H9 (cell line): ENCODE results near the gene RALBP1. TPM values are rescaled to one million over a fixed set of nuclear protein-coding genes. Genes with fewer than 3 reads are reported as not detected.

Source experiments
- DNase-seq: peaks from one replicate; pipeline ENCODE4 v3.0.0-alpha.2; 2017
- H2AFZ ChIP-seq: one replicate; pipeline ENCODE4 v1.6.1; 2013; ENCODE audit warnings: mild to moderate bottlenecking, low read length, control low read depth, moderate library complexity
- H2AK5ac ChIP-seq: 2 replicates; pipeline ENCODE4 v1.6.1; 2013; ENCODE audit warnings: low read length, control low read depth, mixed read lengths; ENCODE audit not compliant: insufficient read length
- H2BK120ac ChIP-seq: one replicate; pipeline ENCODE4 v1.6.1; 2013; ENCODE audit warnings: low read depth, mild to moderate bottlenecking, low read length, control low read depth, inconsistent platforms; ENCODE audit not compliant: poor library complexity, severe bottlenecking
- H2BK12ac ChIP-seq: 2 replicates; pipeline ENCODE4 v1.6.1; 2013; ENCODE audit warnings: low read length, control low read depth, mixed read lengths, low read depth; ENCODE audit not compliant: insufficient read length
- H2BK15ac ChIP-seq: 2 replicates; pipeline ENCODE4 v1.6.1; 2013; ENCODE audit warnings: low read depth, low read length, control low read depth
- H2BK20ac ChIP-seq: one replicate; pipeline ENCODE4 v1.6.1; 2013; ENCODE audit warnings: low read depth, mild to moderate bottlenecking, low read length, control low read depth, inconsistent platforms; ENCODE audit not compliant: poor library complexity, severe bottlenecking
- H2BK5ac ChIP-seq: 2 replicates; pipeline ENCODE4 v1.6.1; 2013; ENCODE audit warnings: low read length, control low read depth, mixed read lengths; ENCODE audit not compliant: insufficient read length
- H3K14ac ChIP-seq: 2 replicates; pipeline ENCODE4 v1.6.1; 2013; ENCODE audit warnings: low read length, control low read depth; ENCODE audit not compliant: insufficient read depth
- H3K18ac ChIP-seq: 2 replicates; pipeline ENCODE4 v1.6.1; 2013; ENCODE audit warnings: low read depth, mild to moderate bottlenecking, mixed read lengths, low read length, control low read depth; ENCODE audit not compliant: insufficient read length
- H3K23ac ChIP-seq: 2 replicates; pipeline ENCODE4 v1.6.1; 2013; ENCODE audit warnings: low read length, control low read depth, mixed read lengths, low read depth; ENCODE audit not compliant: insufficient read length
- H3K23me2 ChIP-seq: 2 replicates; pipeline ENCODE4 v1.6.1; 2013; ENCODE audit warnings: low read depth, mild to moderate bottlenecking, mixed read lengths, low read length, control low read depth; ENCODE audit not compliant: insufficient read length, poor library complexity, severe bottlenecking
- H3K27ac ChIP-seq: 2 replicates; pipeline ENCODE4 v1.5.1; 2013; ENCODE audit warnings: low read length, control low read depth, mixed read lengths, low read depth; ENCODE audit not compliant: insufficient read length
- H3K27me3 ChIP-seq: 2 replicates; pipeline ENCODE4 v1.6.1; 2013; ENCODE audit warnings: low read length, control low read depth, inconsistent platforms; ENCODE audit not compliant: insufficient read depth
- H3K4ac ChIP-seq: 2 replicates; pipeline ENCODE4 v1.6.1; 2013; ENCODE audit warnings: low read depth, mild to moderate bottlenecking, control low read depth, inconsistent platforms, low read length, moderate library complexity
- H3K4me1 ChIP-seq: 2 replicates; pipeline ENCODE4 v1.6.1; 2013; ENCODE audit warnings: low read length, control low read depth, inconsistent platforms; ENCODE audit not compliant: insufficient read depth
- H3K4me2 ChIP-seq: 2 replicates; pipeline ENCODE4 v1.6.1; 2013; ENCODE audit warnings: low read length, control low read depth, mixed read lengths; ENCODE audit not compliant: insufficient read length, insufficient read depth
- H3K56ac ChIP-seq: 2 replicates; pipeline ENCODE4 v1.6.1; 2013; ENCODE audit warnings: low read depth, mild to moderate bottlenecking, mixed read lengths, low read length, control low read depth; ENCODE audit not compliant: insufficient read length
- H3K79me1 ChIP-seq: 2 replicates; pipeline ENCODE4 v1.6.1; 2013; ENCODE audit warnings: low read depth, mild to moderate bottlenecking, moderate library complexity, low read length, control low read depth, inconsistent platforms; ENCODE audit not compliant: insufficient read depth, poor library complexity, severe bottlenecking
- H3K79me2 ChIP-seq: 2 replicates; pipeline ENCODE4 v1.6.1; 2013; ENCODE audit warnings: low read length, control low read depth, inconsistent platforms; ENCODE audit not compliant: insufficient read depth
- H3K9ac ChIP-seq: 2 replicates; pipeline ENCODE4 v1.6.1; 2013; ENCODE audit warnings: low read length, control low read depth, mixed read lengths; ENCODE audit not compliant: insufficient read length; ENCODE audit errors: extremely low read depth
- H3K9me3 ChIP-seq: one replicate; pipeline ENCODE4 v1.6.1; 2013; ENCODE audit warnings: low read depth, low read length, inconsistent platforms; ENCODE audit not compliant: control insufficient read depth
- H3T11ph ChIP-seq: one replicate; pipeline ENCODE4 v1.6.1; 2013; ENCODE audit warnings: mild to moderate bottlenecking, low read length, control low read depth, inconsistent platforms
- H4K20me1 ChIP-seq: one replicate; pipeline ENCODE4 v1.6.1; 2013; ENCODE audit not compliant: control insufficient read depth, insufficient read length, insufficient read depth
- H4K5ac ChIP-seq: 2 replicates; pipeline ENCODE4 v1.6.1; 2013; ENCODE audit warnings: low read depth, mild to moderate bottlenecking, mixed read lengths, low read length, control low read depth; ENCODE audit not compliant: insufficient read length
- H4K8ac ChIP-seq: replicated peaks from 2 replicates; pipeline ENCODE4 v1.6.1; 2013; ENCODE audit warnings: low read length, control low read depth, mixed read lengths, low read depth; ENCODE audit not compliant: insufficient read length
- H4K91ac ChIP-seq: 2 replicates; pipeline ENCODE4 v1.6.1; 2013; ENCODE audit warnings: low read depth, mild to moderate bottlenecking, moderate library complexity, mixed read lengths, low read length, control low read depth; ENCODE audit not compliant: insufficient read length
- H3K27ac Mint-ChIP-seq, 3 experiments: 2 replicates in 2 of 3; 3 replicates in 1 of 3; pipeline ENCODE4 v1.8.0; 2020 to 2021; ENCODE audit warnings: mixed read lengths in 3 of 3, mild to moderate bottlenecking in 1 of 3, moderate library complexity in 1 of 3
- H3K27me3 Mint-ChIP-seq: 2 replicates; pipeline ENCODE4 v1.8.0; 2021; ENCODE audit warnings: low read depth, mild to moderate bottlenecking, moderate library complexity, mixed read lengths
- H3K36me3 Mint-ChIP-seq, 3 experiments: 2 replicates in 2 of 3; 3 replicates in 1 of 3; pipeline ENCODE4 v1.8.0; 2020 to 2021; ENCODE audit warnings: low read depth in 3 of 3, mixed read lengths in 3 of 3; ENCODE audit not compliant: insufficient read depth in 1 of 3
- H3K4me1 Mint-ChIP-seq, 2 experiments: 2 replicates each; pipeline ENCODE4 v1.8.0; 2020; ENCODE audit warnings: mixed read lengths in 2 of 2
- H3K4me3 Mint-ChIP-seq, 2 experiments: 2 replicates in 1 of 2; 3 replicates in 1 of 2; pipeline ENCODE4 v1.8.0; 2020 to 2021; ENCODE audit warnings: mild to moderate bottlenecking in 2 of 2, mixed read lengths in 2 of 2, moderate library complexity in 1 of 2
- H3K9me3 Mint-ChIP-seq, 2 experiments: 2 replicates in 1 of 2; 3 replicates in 1 of 2; pipeline ENCODE4 v1.8.0; 2020; ENCODE audit warnings: mild to moderate bottlenecking in 2 of 2, mixed read lengths in 2 of 2, moderate library complexity in 1 of 2
- WGBS: extraction: QIAGEN DNeasy Blood & Tissue Kit; methylation state at CpG from one replicate; pipeline ENCODE4 v1.1.7; 2013; ENCODE audit warnings: missing lambda C conversion rate, low lambda C conversion rate, mixed read lengths; ENCODE audit not compliant: insufficient read length; ENCODE audit errors: extremely low coverage; 5-methylcytosine and 5-hydroxymethylcytosine counted together
- total RNA-seq: library from RNA; stranded (reverse); gene quantifications from 2 replicates; pipeline ENCODE4 v1.2.1, GENCODE V29; 2021
- TF ChIP-seq, protein P1 (sequence below): fragments of 200-600 bp; sonication (generic); conservative IDR thresholded peaks from 3 replicates; pipeline ENCODE4 v1.8.0; 2021; ENCODE audit warnings: antibody characterized with exemption, mild to moderate bottlenecking

Gene RALBP1
- total RNA-seq, 1 experiment from 2014 or later, result 51.0 TPM

DNA sequence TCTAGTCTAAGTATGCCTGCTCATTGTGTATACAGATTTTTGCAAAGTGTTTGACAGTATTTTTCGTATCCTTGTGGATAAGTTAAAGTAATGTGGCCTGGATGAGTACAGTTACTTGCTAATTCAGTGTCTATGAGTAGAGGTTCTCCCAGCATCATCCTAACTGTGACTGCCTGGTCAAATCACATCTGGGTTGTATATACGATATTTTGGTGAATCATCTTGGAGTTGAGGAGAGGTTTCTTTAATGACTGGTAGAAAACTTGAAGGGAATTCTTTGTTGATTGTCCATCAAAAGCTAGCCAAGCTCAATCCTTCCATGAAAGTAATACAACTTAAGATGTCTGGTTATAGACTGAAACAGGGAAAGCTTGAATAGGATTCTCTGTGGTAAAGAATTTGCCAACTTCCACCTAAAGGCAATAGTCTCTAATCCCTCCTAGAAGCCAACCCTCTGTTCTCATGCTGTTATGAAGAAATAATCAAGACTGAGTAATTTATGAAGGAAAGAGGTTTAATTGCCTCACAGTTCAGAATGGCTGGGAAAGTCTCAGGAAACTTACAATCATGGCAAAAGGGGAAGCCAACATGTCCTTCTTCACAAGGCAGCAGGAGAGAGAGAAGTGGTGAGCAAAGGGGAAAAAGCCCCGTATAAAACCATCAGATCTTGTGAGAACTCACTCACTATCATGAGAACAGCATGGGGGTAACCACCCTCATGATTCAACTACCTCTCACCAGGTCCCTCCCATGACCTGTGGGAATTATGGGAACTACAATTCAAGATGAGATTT lies 19.4 kb upstream of the RALBP1 start:
- Histone ChIP-seq H3K18ac (no peak overlapping the region), H2BK5ac (no peak overlapping the region), H3K23ac (no peak overlapping the region), H4K8ac (no peak overlapping the region), H3K14ac (no peak overlapping the region), H4K20me1 (no peaks in the 10 kb centered on the region), H3K56ac (no peak overlapping the region), H3K4ac (no peak overlapping the region), H4K5ac (no peak overlapping the region), H2BK120ac (no peak overlapping the region), H3K27me3 (no peaks in the 10 kb centered on the region), H3K4me1 (no peaks in the 10 kb centered on the region), H3K4me2 (no peak overlapping the region), H2BK15ac (no peak overlapping the region), H3K79me2 (no peaks in the 10 kb centered on the region), H3K9ac (no peak overlapping the region), H3K9me3 (no peaks in the 10 kb centered on the region), H3K79me1 (no peaks in the 10 kb centered on the region), H2AK5ac (no peak overlapping the region), H2BK20ac (no peak overlapping the region), H4K91ac (no peak overlapping the region), H2AFZ (no peak overlapping the region), H3T11ph (no peak overlapping the region), H3K27ac (no peak overlapping the region), H3K23me2 (no peaks in the 10 kb centered on the region), H2BK12ac (no peak overlapping the region)
- Mint-ChIP-seq H3K4me1 (peaks cover 7 to 8% of the 10 kb centered on the region in 2 experiments), H3K4me3 (no peak overlapping the region), H3K27me3 (no peaks in the 10 kb centered on the region; the same call in 1 of the 2 replicates), H3K9me3 (peaks cover 8 to 9% of the 10 kb centered on the region in 2 experiments; a peak in 4 of 5 replicates), H3K27ac (no peak overlapping the region), H3K36me3 (peaks cover 0 to 15% (median 2%) of the 10 kb centered on the region in 3 experiments; a peak in 3 of 7 replicates)
- TF ChIP-seq, protein P1, sequence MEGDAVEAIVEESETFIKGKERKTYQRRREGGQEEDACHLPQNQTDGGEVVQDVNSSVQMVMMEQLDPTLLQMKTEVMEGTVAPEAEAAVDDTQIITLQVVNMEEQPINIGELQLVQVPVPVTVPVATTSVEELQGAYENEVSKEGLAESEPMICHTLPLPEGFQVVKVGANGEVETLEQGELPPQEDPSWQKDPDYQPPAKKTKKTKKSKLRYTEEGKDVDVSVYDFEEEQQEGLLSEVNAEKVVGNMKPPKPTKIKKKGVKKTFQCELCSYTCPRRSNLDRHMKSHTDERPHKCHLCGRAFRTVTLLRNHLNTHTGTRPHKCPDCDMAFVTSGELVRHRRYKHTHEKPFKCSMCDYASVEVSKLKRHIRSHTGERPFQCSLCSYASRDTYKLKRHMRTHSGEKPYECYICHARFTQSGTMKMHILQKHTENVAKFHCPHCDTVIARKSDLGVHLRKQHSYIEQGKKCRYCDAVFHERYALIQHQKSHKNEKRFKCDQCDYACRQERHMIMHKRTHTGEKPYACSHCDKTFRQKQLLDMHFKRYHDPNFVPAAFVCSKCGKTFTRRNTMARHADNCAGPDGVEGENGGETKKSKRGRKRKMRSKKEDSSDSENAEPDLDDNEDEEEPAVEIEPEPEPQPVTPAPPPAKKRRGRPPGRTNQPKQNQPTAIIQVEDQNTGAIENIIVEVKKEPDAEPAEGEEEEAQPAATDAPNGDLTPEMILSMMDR, result no peak
- no peak for DNase-seq
- no CpG with 5 or more reads among the region's 3 CpGs for WGBS
